Skeletal muscle cell (primary cell): Measurements from ENCODE around the gene RPGRIP1.
"Not testable (repeated sequence)": the region's sequence is repeated elsewhere in the genome, so short reads cannot be mapped to it uniquely, and the experiment has no call there.

Experiments used
- DNase-seq: peaks from one replicate; pipeline ENCODE4 v3.0.0-alpha.2; 2010; ENCODE audit warnings: low read depth
- H3K4me3 ChIP-seq: 2 replicates; pipeline ENCODE4 v1.5.1; 2011; ENCODE audit warnings: low read depth, mild to moderate bottlenecking, control low read depth, low read length, moderate library complexity

Gene RPGRIP1

GRCh38 chr14:21257394-21257909, 22.4 kb upstream of the RPGRIP1 start:
- H3K4me3 ChIP-seq, result no peak overlapping the region
- DNase-seq, result no peak

- no peak for DNase-seq
- no peak overlapping the region for H3K4me3 ChIP-seq
These were observed 21.6 kb upstream of the RPGRIP1 start for GRCh38 chr14:21258005-21258888.

GRCh38 chr14:21258889-21259787, 20.7 kb upstream of the RPGRIP1 start:
- no peak overlapping the region for H3K4me3 ChIP-seq
- no peak for DNase-seq

- no peak overlapping the region for H3K4me3 ChIP-seq
- DNase-seq, result no peak
These were observed 18.1 kb upstream of the RPGRIP1 start for GRCh38 chr14:21261824-21262223.

GRCh38 chr14:21262410-21262809, 17.5 kb upstream of the RPGRIP1 start:
- no peak for DNase-seq
- no peak overlapping the region for H3K4me3 ChIP-seq

- peak overlapping the region; percentile 14 for H3K4me3 ChIP-seq
- DNase-seq, result no peak
These were observed 16.4 kb upstream of the RPGRIP1 start for GRCh38 chr14:21263284-21264024.

GRCh38 chr14:21264025-21264801, 15.7 kb upstream of the RPGRIP1 start:
- peak overlapping the region; percentile 14 for H3K4me3 ChIP-seq
- peak; percentile 62 for DNase-seq

- no peak for DNase-seq
- H3K4me3 ChIP-seq, result peak overlapping the region; percentile 99
These were observed 12.4 kb upstream of the RPGRIP1 start for GRCh38 chr14:21267431-21267845.

GRCh38 chr14:21267886-21268616, 11.8 kb upstream of the RPGRIP1 start:
- DNase-seq, result no peak

GRCh38 chr14:21268617-21269251, 11.1 kb upstream of the RPGRIP1 start:
- DNase-seq, result peak; percentile 11
- H3K4me3 ChIP-seq, result peak overlapping the region; percentile 99

More at GRCh38 chr14:21267886-21268616, 11.8 kb upstream of the RPGRIP1 start:
- H3K4me3 ChIP-seq, result peak overlapping the region; percentile 99

GRCh38 chr14:21269252-21270046, 10.4 kb upstream of the RPGRIP1 start, which contains the start of gene HNRNPC:
TSS of gene HNRNPC (minus strand) at chr14:21269442. CDS start at chr14:21234193, 35,249 bp downstream.
- DNase-seq, result peak; percentile 100

GRCh38 chr14:21272661-21273060, 7.2 kb upstream of the RPGRIP1 start:
- not testable (repeated sequence) for H3K4me3 ChIP-seq, DNase-seq

More at GRCh38 chr14:21269252-21270046, 10.4 kb upstream of the RPGRIP1 start, which contains the start of gene HNRNPC:
- H3K4me3 ChIP-seq, result peak within 1 kb of the TSS; percentile 99

GRCh38 chr14:21275261-21275858, 4.5 kb upstream of the RPGRIP1 start:
- DNase-seq, result no peak
- no peak overlapping the region for H3K4me3 ChIP-seq

- no peak for DNase-seq
- H3K4me3 ChIP-seq, result no peak overlapping the region
These were observed 1.3 kb upstream of the RPGRIP1 start for GRCh38 chr14:21278632-21279031.

GRCh38 chr14:21281917-21282316, 2.0 kb downstream of the RPGRIP1 start:
- DNase-seq, H3K4me3 ChIP-seq: not testable (repeated sequence)

GRCh38 chr14:21286516-21286915, 6.6 kb downstream of the RPGRIP1 start:
- not testable (repeated sequence) for DNase-seq, H3K4me3 ChIP-seq
